ENCODE results near the gene TAOK1. TPM values are rescaled to one million over a fixed set of nuclear protein-coding genes. Genes with fewer than 3 reads are reported as not detected.
"Not testable (repeated sequence)": the region's sequence is repeated elsewhere in the genome, so short reads cannot be mapped to it uniquely, and the experiment has no call there.

Gene TAOK1
- total RNA-seq (10 to 100 TPM; 78.8 to 85.6 TPM), polyA plus RNA-seq (10 to 100 TPM in 1 of 2 donors, 1 to 10 TPM in 1; 3.9 to 12.9 TPM)
- long read RNA-seq, donor 1, partial matches to known transcripts: 3 of 10 reads
- long read RNA-seq, donor 1, other reads (novel, unspliced or antisense): 7 of 10 reads
- long read RNA-seq, donor 2, partial matches to known transcripts: 2 of 18 reads
- long read RNA-seq, donor 2, other reads (novel, unspliced or antisense): 16 of 18 reads

- intact Hi-C loops (cut with DNase I): loop anchor here in 1 of 2 donors (10.0 kb wide), 1 partner anchor 55 kb away; no protein-coding TSS in a partner anchor
- Histone ChIP-seq H3K4me1 (ENCODE audit: control insufficient read depth in 1 of 2, insufficient read depth in 2 of 2, low read length in 2 of 2) (no peaks in the 10 kb centered on the region), H3K9me3 (ENCODE audit: control insufficient read depth, low read length) (no peaks in the 10 kb centered on the region), H3K27ac (ENCODE audit: low read depth in 1 of 2, low read length in 2 of 2) (peak within 1 kb of the TSS in 1 of 2 donors; percentile 58), H3K36me3 (ENCODE audit: control insufficient read depth in 1 of 2, insufficient read depth in 2 of 2, low read length in 1 of 2) (no peaks in the 10 kb centered on the region), H3K4me3 (ENCODE audit: low read length in 2 of 2) (peak within 1 kb of the TSS; percentile 93 to 97), H3K27me3 (ENCODE audit: control insufficient read depth in 1 of 2, insufficient read depth in 2 of 2, low read length in 1 of 2) (no peaks in the 10 kb centered on the region)
- 0% methylated on average over 64 to 87 of the region's 87 CpGs for WGBS, 2 donors
- DNase-seq: peak; percentile 100
- peak; percentile 100 for ATAC-seq (ENCODE audit: low FRiP score)
Observed at GRCh38 chr17:29389982-29390850, at the start of gene TAOK1. Gene TAOK1 (plus strand): TSS chr17:29390363. CDS start chr17:29451549, 61,186 bp downstream.

- intact Hi-C loops (cut with DNase I): no loop called here
- no peak overlapping the region for H3K4me3 ChIP-seq (ENCODE audit: low read length in 2 of 2)
- no peak overlapping the region for H3K27ac ChIP-seq (ENCODE audit: low read depth in 1 of 2, low read length in 2 of 2)
- ATAC-seq (ENCODE audit: low FRiP score) (no peak), DNase-seq (no peak)
- H3K9me3 ChIP-seq (ENCODE audit: control insufficient read depth, low read length): no peaks in the 10 kb centered on the region
- no peaks in the 10 kb centered on the region for H3K27me3 ChIP-seq (ENCODE audit: control insufficient read depth in 1 of 2, insufficient read depth in 2 of 2, low read length in 1 of 2)
- H3K36me3 ChIP-seq (ENCODE audit: control insufficient read depth in 1 of 2, insufficient read depth in 2 of 2, low read length in 1 of 2): no peaks in the 10 kb centered on the region
- no peaks in the 10 kb centered on the region for H3K4me1 ChIP-seq (ENCODE audit: control insufficient read depth in 1 of 2, insufficient read depth in 2 of 2, low read length in 2 of 2)
- WGBS, 2 donors: 91 to 93% methylated on average over 2 of the region's 2 CpGs
Observed at GRCh38 chr17:29341726-29342125, 48.4 kb upstream of the TAOK1 start.

GRCh38 chr17:29342158-29342765, 47.9 kb upstream of the TAOK1 start:
- Histone ChIP-seq H3K36me3 (ENCODE audit: control insufficient read depth in 1 of 2, insufficient read depth in 2 of 2, low read length in 1 of 2) (no peaks in the 10 kb centered on the region), H3K27me3 (ENCODE audit: control insufficient read depth in 1 of 2, insufficient read depth in 2 of 2, low read length in 1 of 2) (no peaks in the 10 kb centered on the region), H3K9me3 (ENCODE audit: control insufficient read depth, low read length) (no peaks in the 10 kb centered on the region), H3K4me3 (ENCODE audit: low read length in 2 of 2) (no peak overlapping the region), H3K27ac (ENCODE audit: low read depth in 1 of 2, low read length in 2 of 2) (no peak overlapping the region), H3K4me1 (ENCODE audit: control insufficient read depth in 1 of 2, insufficient read depth in 2 of 2, low read length in 2 of 2) (no peaks in the 10 kb centered on the region)
- 75 to 76% methylated on average over 11 of the region's 11 CpGs for WGBS, 2 donors
- DNase-seq (no peak), ATAC-seq (ENCODE audit: low FRiP score) (no peak)
- intact Hi-C loops (cut with DNase I): no loop called here

- DNase-seq (no peak), ATAC-seq (ENCODE audit: low FRiP score) (no peak)
- intact Hi-C loops (cut with DNase I): no loop called here
- Histone ChIP-seq H3K36me3 (ENCODE audit: control insufficient read depth in 1 of 2, insufficient read depth in 2 of 2, low read length in 1 of 2) (no peaks in the 10 kb centered on the region), H3K4me1 (ENCODE audit: control insufficient read depth in 1 of 2, insufficient read depth in 2 of 2, low read length in 2 of 2) (no peaks in the 10 kb centered on the region), H3K27me3 (ENCODE audit: control insufficient read depth in 1 of 2, insufficient read depth in 2 of 2, low read length in 1 of 2) (no peaks in the 10 kb centered on the region), H3K4me3 (ENCODE audit: low read length in 2 of 2) (no peak overlapping the region), H3K9me3 (ENCODE audit: control insufficient read depth, low read length) (no peaks in the 10 kb centered on the region), H3K27ac (ENCODE audit: low read depth in 1 of 2, low read length in 2 of 2) (no peak overlapping the region)
- WGBS, 2 donors: 83 to 89% methylated on average over 11 of the region's 11 CpGs
Observed at GRCh38 chr17:29344201-29344856, 45.8 kb upstream of the TAOK1 start.

- no peak for ATAC-seq (ENCODE audit: low FRiP score)
- no peak overlapping the region for H3K4me3 ChIP-seq (ENCODE audit: low read length in 2 of 2)
- H3K9me3 ChIP-seq (ENCODE audit: control insufficient read depth, low read length): no peaks in the 10 kb centered on the region
- H3K4me1 ChIP-seq (ENCODE audit: control insufficient read depth in 1 of 2, insufficient read depth in 2 of 2, low read length in 2 of 2): no peaks in the 10 kb centered on the region
- no peaks in the 10 kb centered on the region for H3K27me3 ChIP-seq (ENCODE audit: control insufficient read depth in 1 of 2, insufficient read depth in 2 of 2, low read length in 1 of 2)
- 81 to 84% methylated on average over 3 of the region's 3 CpGs for whole genome bisulfite sequencing, 2 donors
- intact Hi-C loops (cut with DNase I): no loop called here
- no peak for DNase-seq
- no peaks in the 10 kb centered on the region for H3K36me3 ChIP-seq (ENCODE audit: control insufficient read depth in 1 of 2, insufficient read depth in 2 of 2, low read length in 1 of 2)
- H3K27ac ChIP-seq (ENCODE audit: low read depth in 1 of 2, low read length in 2 of 2): no peak overlapping the region
Observed at GRCh38 chr17:29345066-29345465, 45.1 kb upstream of the TAOK1 start.

GRCh38 chr17:29345470-29345869, 44.7 kb upstream of the TAOK1 start:
- H3K36me3 ChIP-seq (ENCODE audit: control insufficient read depth in 1 of 2, insufficient read depth in 2 of 2, low read length in 1 of 2); H3K9me3 ChIP-seq (ENCODE audit: control insufficient read depth, low read length); H3K27me3 ChIP-seq (ENCODE audit: control insufficient read depth in 1 of 2, insufficient read depth in 2 of 2, low read length in 1 of 2); DNase-seq; H3K27ac ChIP-seq (ENCODE audit: low read depth in 1 of 2, low read length in 2 of 2); ATAC-seq (ENCODE audit: low FRiP score); H3K4me3 ChIP-seq (ENCODE audit: low read length in 2 of 2); H3K4me1 ChIP-seq (ENCODE audit: control insufficient read depth in 1 of 2, insufficient read depth in 2 of 2, low read length in 2 of 2); intact Hi-C loops (cut with DNase I): not testable (repeated sequence)
- WGBS, 2 donors: 93% methylated on average over 11 of the region's 11 CpGs

- WGBS, 2 donors: 93 to 94% methylated on average over 6 of the region's 6 CpGs
- no peak for DNase-seq
- ATAC-seq (ENCODE audit: low FRiP score): no peak
- intact Hi-C loops (cut with DNase I): no loop called here
- H3K9me3 ChIP-seq (ENCODE audit: control insufficient read depth, low read length): no peaks in the 10 kb centered on the region
- no peak overlapping the region for H3K27ac ChIP-seq (ENCODE audit: low read depth in 1 of 2, low read length in 2 of 2)
- no peak overlapping the region for H3K4me3 ChIP-seq (ENCODE audit: low read length in 2 of 2)
- no peaks in the 10 kb centered on the region for H3K36me3 ChIP-seq (ENCODE audit: control insufficient read depth in 1 of 2, insufficient read depth in 2 of 2, low read length in 1 of 2)
- no peaks in the 10 kb centered on the region for H3K27me3 ChIP-seq (ENCODE audit: control insufficient read depth in 1 of 2, insufficient read depth in 2 of 2, low read length in 1 of 2)
- no peaks in the 10 kb centered on the region for H3K4me1 ChIP-seq (ENCODE audit: control insufficient read depth in 1 of 2, insufficient read depth in 2 of 2, low read length in 2 of 2)
Observed at GRCh38 chr17:29346462-29346861, 43.7 kb upstream of the TAOK1 start.

GRCh38 chr17:29347831-29348629, 42.1 kb upstream of the TAOK1 start:
- no peaks in the 10 kb centered on the region for H3K27me3 ChIP-seq (ENCODE audit: control insufficient read depth in 1 of 2, insufficient read depth in 2 of 2, low read length in 1 of 2)
- 66 to 80% methylated on average over 3 of the region's 3 CpGs for WGBS, 2 donors
- DNase-seq (no peak), ATAC-seq (ENCODE audit: low FRiP score) (no peak)
- H3K9me3 ChIP-seq (ENCODE audit: control insufficient read depth, low read length): no peaks in the 10 kb centered on the region
- H3K4me1 ChIP-seq (ENCODE audit: control insufficient read depth in 1 of 2, insufficient read depth in 2 of 2, low read length in 2 of 2): no peaks in the 10 kb centered on the region
- H3K36me3 ChIP-seq (ENCODE audit: control insufficient read depth in 1 of 2, insufficient read depth in 2 of 2, low read length in 1 of 2): no peaks in the 10 kb centered on the region
- intact Hi-C loops (cut with DNase I): no loop called here
- no peak overlapping the region for H3K27ac ChIP-seq (ENCODE audit: low read depth in 1 of 2, low read length in 2 of 2)
- H3K4me3 ChIP-seq (ENCODE audit: low read length in 2 of 2): no peak overlapping the region
